ENCODE measurements around the gene SLC22A14. TPM values are rescaled to one million over a fixed set of nuclear protein-coding genes. Genes with fewer than 3 reads are reported as not detected.

Gene SLC22A14
- total and polyA plus RNA-seq, 9 of the 15 experiments (the other 6 are each of a cell fraction or from before 2014, with no cell fraction given) = 0.03 to 0.07 TPM; not detected in 7

GRCh38 chr3:38327335-38328009 lies 45.4 kb downstream of the SLC22A14 start (continued):
- TF ChIP-seq, protein P1, sequence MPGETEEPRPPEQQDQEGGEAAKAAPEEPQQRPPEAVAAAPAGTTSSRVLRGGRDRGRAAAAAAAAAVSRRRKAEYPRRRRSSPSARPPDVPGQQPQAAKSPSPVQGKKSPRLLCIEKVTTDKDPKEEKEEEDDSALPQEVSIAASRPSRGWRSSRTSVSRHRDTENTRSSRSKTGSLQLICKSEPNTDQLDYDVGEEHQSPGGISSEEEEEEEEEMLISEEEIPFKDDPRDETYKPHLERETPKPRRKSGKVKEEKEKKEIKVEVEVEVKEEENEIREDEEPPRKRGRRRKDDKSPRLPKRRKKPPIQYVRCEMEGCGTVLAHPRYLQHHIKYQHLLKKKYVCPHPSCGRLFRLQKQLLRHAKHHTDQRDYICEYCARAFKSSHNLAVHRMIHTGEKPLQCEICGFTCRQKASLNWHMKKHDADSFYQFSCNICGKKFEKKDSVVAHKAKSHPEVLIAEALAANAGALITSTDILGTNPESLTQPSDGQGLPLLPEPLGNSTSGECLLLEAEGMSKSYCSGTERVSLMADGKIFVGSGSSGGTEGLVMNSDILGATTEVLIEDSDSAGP (CRISPR knock-in tag; IDR thresholded peaks at IDR 0.05) = no peak
- TF ChIP-seq, protein P2, sequence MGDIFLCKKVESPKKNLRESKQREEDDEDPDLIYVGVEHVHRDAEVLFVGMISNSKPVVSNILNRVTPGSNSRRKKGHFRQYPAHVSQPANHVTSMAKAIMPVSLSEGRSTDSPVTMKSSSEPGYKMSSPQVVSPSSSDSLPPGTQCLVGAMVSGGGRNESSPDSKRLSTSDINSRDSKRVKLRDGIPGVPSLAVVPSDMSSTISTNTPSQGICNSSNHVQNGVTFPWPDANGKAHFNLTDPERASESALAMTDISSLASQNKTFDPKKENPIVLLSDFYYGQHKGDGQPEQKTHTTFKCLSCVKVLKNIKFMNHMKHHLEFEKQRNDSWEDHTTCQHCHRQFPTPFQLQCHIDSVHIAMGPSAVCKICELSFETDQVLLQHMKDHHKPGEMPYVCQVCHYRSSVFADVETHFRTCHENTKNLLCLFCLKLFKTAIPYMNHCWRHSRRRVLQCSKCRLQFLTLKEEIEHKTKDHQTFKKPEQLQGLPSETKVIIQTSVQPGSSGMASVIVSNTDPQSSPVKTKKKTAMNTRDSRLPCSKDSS (IDR thresholded peaks at IDR 0.05; ENCODE audit: low read depth, partially characterized antibody) = peak; percentile 69
- no peak for TF ChIP-seq ZNF431 (CRISPR knock-in tag; IDR thresholded peaks at IDR 0.05)
- peak; percentile 62; the same call in 1 of the 2 replicates for TF ChIP-seq CBX5 (IDR thresholded peaks at IDR 0.05; ENCODE audit: borderline replicate concordance, low read depth)
- no peak for TF ChIP-seq ILF3 (IDR thresholded peaks at IDR 0.05; ENCODE audit: borderline replicate concordance)
- 0 out of 2 replicates have a peak, but pooled peaks have one; percentile 3 for TF ChIP-seq CREM (IDR thresholded peaks at IDR 0.05; ENCODE audit: low read depth)
- no peak for TF ChIP-seq POLR3A (IDR thresholded peaks at IDR 0.05; ENCODE audit: borderline replicate concordance, extremely low read depth, insufficient read depth, insufficient read length)
- TF ChIP-seq ARID1B (IDR thresholded peaks at IDR 0.05) = peak; percentile 78
- TF ChIP-seq, protein P3, sequence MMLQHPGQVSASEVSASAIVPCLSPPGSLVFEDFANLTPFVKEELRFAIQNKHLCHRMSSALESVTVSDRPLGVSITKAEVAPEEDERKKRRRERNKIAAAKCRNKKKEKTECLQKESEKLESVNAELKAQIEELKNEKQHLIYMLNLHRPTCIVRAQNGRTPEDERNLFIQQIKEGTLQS (IDR thresholded peaks at IDR 0.05) = peak; percentile 97
- TF ChIP-seq, protein P3 (CRISPR knock-in tag; conservative IDR thresholded peaks at IDR 0.05) = no peak
- TF ChIP-seq EHMT2 (IDR thresholded peaks at IDR 0.05) = peak; percentile 86
- TF ChIP-seq TOE1 (IDR thresholded peaks at IDR 0.05; ENCODE audit: borderline replicate concordance) = peak; percentile 76
- no peak for TF ChIP-seq TOE1 (CRISPR knock-in tag; IDR thresholded peaks at IDR 0.05; ENCODE audit: borderline replicate concordance, low read depth)
- no peak for TF ChIP-seq KDM1A (IDR thresholded peaks at IDR 0.05)
- no peak for TF ChIP-seq SMAD4 (CRISPR knock-in tag; conservative IDR thresholded peaks at IDR 0.05)
- peak; percentile 56; the same call in 1 of the 2 replicates for TF ChIP-seq NR2C1 (IDR thresholded peaks at IDR 0.05)
- peak; percentile 86 for TF ChIP-seq NR2C1 (tag; IDR thresholded peaks at IDR 0.05)

Measured in K562 (cell line).